Ectodermal cell (in vitro differentiated cells): ENCODE measurements around the gene ARL17A. TPM values are rescaled to one million over a fixed set of nuclear protein-coding genes. Genes with fewer than 3 reads are reported as not detected.
"Not testable (repeated sequence)": the region's sequence is repeated elsewhere in the genome, so short reads cannot be mapped to it uniquely, and the experiment has no call there.

Experiments
- H3K27ac ChIP-seq: 2 replicates; pipeline ENCODE4 v1.7.0; 2013; ENCODE audit warnings: mild to moderate bottlenecking, low read depth, low read length; ENCODE audit not compliant: insufficient read depth, poor library complexity, severe bottlenecking
- H3K27me3 ChIP-seq: 2 replicates; pipeline ENCODE4 v1.7.0; 2013; ENCODE audit warnings: mild to moderate bottlenecking, low read length; ENCODE audit not compliant: insufficient read depth, control insufficient read depth, poor library complexity, severe bottlenecking
- H3K36me3 ChIP-seq: one replicate; pipeline ENCODE4 v1.7.0; 2013; ENCODE audit warnings: low read length; ENCODE audit not compliant: control insufficient read depth, insufficient read depth
- H3K4me1 ChIP-seq: one replicate; pipeline ENCODE4 v1.7.0; 2013; ENCODE audit warnings: low read length; ENCODE audit not compliant: control insufficient read depth, insufficient read depth
- H3K4me3 ChIP-seq: 2 replicates; pipeline ENCODE4 v1.7.0; 2013; ENCODE audit warnings: low read depth, low read length, control low read depth; ENCODE audit not compliant: insufficient read depth
- H3K9me3 ChIP-seq: 2 replicates; pipeline ENCODE4 v1.7.0; 2013; ENCODE audit warnings: mild to moderate bottlenecking, low read length, moderate library complexity; ENCODE audit not compliant: control insufficient read depth
- WGBS, 2 experiments: methylation state at CpG; one replicate each; pipeline ENCODE4 v1.1.7; 2013; ENCODE audit warnings: missing lambda C conversion rate in 2 of 2; 5-methylcytosine and 5-hydroxymethylcytosine counted together
- polyA plus RNA-seq, 4 experiments: library from polyadenylated mRNA; stranded (reverse); fragments of 50-300 nt; gene quantifications; one replicate each; pipeline ENCODE4 v1.2.3, GENCODE V29; 2013

Gene ARL17A
- 10.3 TPM for polyA plus RNA-seq (2013, experiment 1 of 4)
- 9.5 TPM for polyA plus RNA-seq (2013, experiment 2 of 4)
- polyA plus RNA-seq (2013, experiment 3 of 4): 7.0 TPM
- polyA plus RNA-seq (2013, experiment 4 of 4): 7.0 TPM

- not testable (repeated sequence) for H3K9me3 ChIP-seq, H3K4me1 ChIP-seq, H3K27me3 ChIP-seq, H3K36me3 ChIP-seq, H3K27ac ChIP-seq, H3K4me3 ChIP-seq
- WGBS, 2 experiments: 0% methylated on average over 6 of the region's 65 CpGs; no CpG with 5 or more reads in 1 of the 2 experiments
Observed at GRCh38 chr17:46579083-46580075, at the start of gene ARL17A. ARL17A (minus strand) TSS chr17:46579691; CDS start chr17:46576322, 3,369 bp downstream.

- WGBS, 2 experiments: no CpG with 5 or more reads among the region's 5 CpGs
Observed at GRCh38 chr17:46628753-46629436, 49.4 kb upstream of the ARL17A start.

GRCh38 chr17:46627452-46627851 lies 48.0 kb upstream of the ARL17A start:
- not testable (repeated sequence) for H3K4me1 ChIP-seq, H3K27me3 ChIP-seq, H3K9me3 ChIP-seq, H3K27ac ChIP-seq, H3K36me3 ChIP-seq, H3K4me3 ChIP-seq
- WGBS, 2 experiments: no CpG with 5 or more reads among the region's 2 CpGs

More at GRCh38 chr17:46628753-46629436, 49.4 kb upstream of the ARL17A start:
- H3K27me3 ChIP-seq, H3K4me3 ChIP-seq, H3K27ac ChIP-seq, H3K9me3 ChIP-seq, H3K4me1 ChIP-seq, H3K36me3 ChIP-seq: not testable (repeated sequence)

- H3K27me3 ChIP-seq, H3K36me3 ChIP-seq, H3K9me3 ChIP-seq, H3K4me1 ChIP-seq, H3K27ac ChIP-seq, H3K4me3 ChIP-seq: not testable (repeated sequence)
- no CpG with 5 or more reads among the region's 5 CpGs for WGBS, 2 experiments
Observed at GRCh38 chr17:46624726-46625125, 45.2 kb upstream of the ARL17A start.

- H3K27me3 ChIP-seq, H3K9me3 ChIP-seq, H3K27ac ChIP-seq, H3K4me1 ChIP-seq, H3K4me3 ChIP-seq, H3K36me3 ChIP-seq: not testable (repeated sequence)
- WGBS, 2 experiments: no CpG with 5 or more reads among the region's 2 CpGs
Observed at GRCh38 chr17:46623790-46624189, 44.3 kb upstream of the ARL17A start.

GRCh38 chr17:46618975-46619374 lies 39.5 kb upstream of the ARL17A start:
- H3K4me3 ChIP-seq, H3K27ac ChIP-seq, H3K36me3 ChIP-seq, H3K27me3 ChIP-seq, H3K9me3 ChIP-seq, H3K4me1 ChIP-seq: not testable (repeated sequence)
- no CpG with 5 or more reads among the region's 1 CpG for WGBS, 2 experiments

- not testable (repeated sequence) for H3K9me3 ChIP-seq, H3K27me3 ChIP-seq, H3K4me3 ChIP-seq, H3K27ac ChIP-seq, H3K36me3 ChIP-seq, H3K4me1 ChIP-seq
- WGBS, 2 experiments: no CpG with 5 or more reads among the region's 3 CpGs
Observed at GRCh38 chr17:46617121-46617520, 37.6 kb upstream of the ARL17A start.

- not testable (repeated sequence) for H3K4me3 ChIP-seq, H3K36me3 ChIP-seq, H3K27me3 ChIP-seq, H3K4me1 ChIP-seq, H3K27ac ChIP-seq, H3K9me3 ChIP-seq
- WGBS, 2 experiments: no CpG with 5 or more reads among the region's 1 CpG
Observed at GRCh38 chr17:46613876-46614275, 34.4 kb upstream of the ARL17A start.

- no CpG with 5 or more reads among the region's 2 CpGs for WGBS, 2 experiments
- not testable (repeated sequence) for H3K4me1 ChIP-seq, H3K27me3 ChIP-seq, H3K27ac ChIP-seq, H3K36me3 ChIP-seq, H3K9me3 ChIP-seq, H3K4me3 ChIP-seq
Observed at GRCh38 chr17:46611304-46611703, 31.8 kb upstream of the ARL17A start.

- H3K36me3 ChIP-seq: not testable (repeated sequence)
Observed at GRCh38 chr17:46603125-46603524, 23.6 kb upstream of the ARL17A start.

More at GRCh38 chr17:46603125-46603524, 23.6 kb upstream of the ARL17A start:
- not testable (repeated sequence) for H3K4me3 ChIP-seq, H3K27ac ChIP-seq, H3K27me3 ChIP-seq, H3K4me1 ChIP-seq, H3K9me3 ChIP-seq
